HG03175 (cell line): ENCODE measurements around the gene PLEKHA6.

Experiments used
- ATAC-seq: cut with Tn5 transposase; IDR thresholded peaks from one replicate; pipeline ENCODE4 v1.9.1; 2021; ENCODE audit warnings: mild to moderate bottlenecking, moderate library complexity; ENCODE audit not compliant: unreplicated experiment

PLEKHA6 gene

GRCh38 chr1:204287466-204287891, 72.2 kb downstream of the PLEKHA6 start:
- ATAC-seq: no peak

GRCh38 chr1:204286831-204287421, 72.8 kb downstream of the PLEKHA6 start:
- ATAC-seq: no peak

- no peak for ATAC-seq
Measured at GRCh38 chr1:204286315-204286714, 73.4 kb downstream of the PLEKHA6 start.

- no peak for ATAC-seq
Measured at GRCh38 chr1:204285436-204286305, 74.1 kb downstream of the PLEKHA6 start.

- no peak for ATAC-seq
Measured at GRCh38 chr1:204284929-204285328, 74.8 kb downstream of the PLEKHA6 start.

GRCh38 chr1:204283711-204284651, 75.7 kb downstream of the PLEKHA6 start:
- ATAC-seq: no peak

- no peak for ATAC-seq
Measured at GRCh38 chr1:204282761-204283221, 76.9 kb downstream of the PLEKHA6 start.

- no peak for ATAC-seq
Measured at GRCh38 chr1:204280099-204280961, 79.4 kb downstream of the PLEKHA6 start.

- no peak for ATAC-seq
Measured at GRCh38 chr1:204278958-204279357, 80.8 kb downstream of the PLEKHA6 start.

- no peak for ATAC-seq
Measured at GRCh38 chr1:204278251-204278650, 81.5 kb downstream of the PLEKHA6 start.

- no peak for ATAC-seq
Measured at GRCh38 chr1:204277563-204278219, 82.0 kb downstream of the PLEKHA6 start.

- no peak for ATAC-seq
Measured at GRCh38 chr1:204275695-204276370, 83.9 kb downstream of the PLEKHA6 start.

- no peak for ATAC-seq
Measured at GRCh38 chr1:204274446-204274845, 85.3 kb downstream of the PLEKHA6 start.

GRCh38 chr1:204272505-204272904, 87.2 kb downstream of the PLEKHA6 start:
- no peak for ATAC-seq

GRCh38 chr1:204271970-204272369, 87.8 kb downstream of the PLEKHA6 start:
- ATAC-seq: no peak

- ATAC-seq: no peak
Measured at GRCh38 chr1:204268101-204268500, 91.6 kb downstream of the PLEKHA6 start.

GRCh38 chr1:204267191-204267601, 92.5 kb downstream of the PLEKHA6 start:
- no peak for ATAC-seq

- ATAC-seq: no peak
Measured at GRCh38 chr1:204266504-204267034, 93.2 kb downstream of the PLEKHA6 start.

- ATAC-seq: no peak
Measured at GRCh38 chr1:204265665-204266064, 94.1 kb downstream of the PLEKHA6 start.
